ENCODE measurements around the gene TTLL8.
"Not testable (repeated sequence)": the region's sequence is repeated elsewhere in the genome, so short reads cannot be mapped to it uniquely, and the experiment has no call there.

Gene TTLL8

GRCh38 chr22:50000587-50001387 is 57.3 kb downstream of the TTLL8 start:
- DNase-seq, result no peak

DNA sequence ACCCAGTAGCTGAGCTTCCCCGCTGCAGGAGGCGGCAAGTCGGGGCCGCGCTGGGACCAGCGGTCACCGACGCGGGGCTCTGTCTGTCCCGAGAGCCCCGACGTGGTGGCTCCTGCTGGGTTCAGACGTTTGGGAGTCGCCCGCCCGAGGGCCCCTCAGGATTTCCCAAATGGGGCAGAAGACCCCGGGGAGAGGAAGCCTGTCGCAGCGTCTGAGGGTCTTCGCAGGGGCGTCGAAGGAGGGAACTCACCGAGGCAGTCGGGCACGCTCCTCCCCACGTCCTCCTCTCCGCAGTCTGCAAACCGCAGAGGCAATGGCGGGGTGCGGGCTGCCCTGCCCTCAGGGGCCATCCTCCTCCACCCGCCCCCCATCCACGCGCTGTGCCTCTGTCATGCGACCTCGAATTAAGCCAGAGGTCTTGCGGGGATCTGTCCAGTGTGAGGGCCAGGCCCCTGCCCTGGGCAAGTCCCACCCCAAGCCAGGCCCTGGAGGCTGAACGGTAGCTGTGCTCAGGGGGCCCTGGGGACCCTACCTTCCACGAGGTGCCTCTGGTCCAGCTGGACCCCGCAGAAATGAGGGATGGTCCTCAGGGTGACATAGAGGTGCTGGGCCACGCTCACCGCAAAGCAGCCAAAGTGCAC is 58.0 kb downstream of the TTLL8 start:
- no peak for DNase-seq

DNA sequence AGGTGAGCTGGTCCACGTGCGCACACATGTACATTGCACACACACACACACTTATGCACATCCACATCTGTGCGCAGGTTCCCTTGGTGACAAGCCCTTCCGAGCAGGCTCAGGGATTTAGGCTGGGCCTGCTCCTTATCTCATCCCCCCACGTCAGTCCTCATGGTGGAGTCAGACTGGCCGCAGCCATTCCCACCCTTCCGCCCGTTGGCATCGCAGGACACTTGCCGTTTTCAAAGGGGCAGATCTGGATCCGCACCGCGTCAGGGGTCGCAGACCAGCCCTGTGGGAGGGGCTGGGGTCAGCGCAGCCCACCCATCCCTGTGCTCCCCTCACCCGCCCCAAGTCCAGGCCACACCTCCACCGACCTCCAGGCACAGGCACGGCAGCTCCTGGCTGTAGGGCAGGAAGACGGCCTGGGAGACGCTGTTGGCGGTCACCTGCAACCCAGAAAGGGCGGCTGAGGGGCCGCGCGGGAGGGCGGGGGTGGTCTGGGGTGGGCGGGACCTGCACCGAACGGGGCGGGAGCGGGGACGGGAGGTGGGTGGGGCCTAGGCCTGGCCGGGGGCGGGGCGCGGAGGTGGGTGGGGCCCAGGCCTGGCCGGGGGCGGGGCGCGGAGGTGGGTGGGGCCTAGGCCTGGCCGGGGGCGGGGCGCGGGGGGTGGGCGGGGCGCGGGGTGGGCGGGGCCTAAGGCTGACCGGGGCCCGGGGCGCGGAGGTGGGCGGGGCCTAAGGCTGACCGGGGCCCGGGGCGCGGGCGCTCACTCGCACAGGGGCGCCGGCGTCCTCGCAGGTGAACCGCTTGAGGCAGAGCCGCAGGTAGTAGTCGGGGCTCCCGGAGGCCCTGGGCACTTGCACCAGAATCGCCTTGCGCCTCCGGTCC is 58.8 kb downstream of the TTLL8 start:
- DNase-seq, result no peak

- no peak for DNase-seq
Observed at GRCh38 chr22:49998718-49999062, 59.4 kb downstream of the TTLL8 start.

DNA sequence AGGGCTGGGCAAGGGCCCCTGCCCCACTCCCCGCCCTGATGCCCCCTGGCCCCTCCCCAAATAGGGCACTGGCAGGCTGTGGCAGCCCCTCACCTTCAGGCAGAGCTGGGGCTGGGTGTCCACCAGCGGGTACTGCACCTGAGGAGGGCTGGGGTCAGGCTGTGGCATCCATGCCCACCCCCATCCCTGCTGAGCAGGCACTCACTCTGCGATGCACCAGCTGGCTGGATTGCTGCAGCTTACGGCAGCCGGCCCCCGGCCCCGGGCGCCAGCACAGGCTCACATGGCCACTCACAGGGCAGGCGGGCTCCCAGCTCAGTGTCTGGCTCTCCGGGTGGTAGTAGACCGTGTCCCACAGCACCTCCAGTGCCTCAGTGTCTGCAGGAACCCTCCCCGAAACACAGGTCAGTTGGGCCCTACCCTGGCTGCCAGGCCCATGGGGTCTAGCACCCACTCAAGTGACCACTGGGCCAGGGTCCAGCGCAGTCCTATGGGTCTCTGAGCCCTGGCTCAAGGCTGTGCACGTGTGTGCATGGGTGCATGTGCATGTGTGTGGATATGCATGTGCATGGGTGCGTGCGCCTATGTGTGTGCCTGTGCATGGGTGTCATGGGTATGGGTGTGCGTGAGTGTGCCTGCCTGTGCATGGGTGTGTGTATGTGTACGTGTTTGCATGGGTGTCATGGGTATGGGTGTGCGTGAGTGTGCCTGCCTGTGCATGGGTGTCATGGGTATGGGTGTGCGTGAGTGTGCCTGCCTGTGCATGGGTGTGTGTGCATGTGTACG is 60.0 kb downstream of the TTLL8 start:
- DNase-seq, result no peak

DNA sequence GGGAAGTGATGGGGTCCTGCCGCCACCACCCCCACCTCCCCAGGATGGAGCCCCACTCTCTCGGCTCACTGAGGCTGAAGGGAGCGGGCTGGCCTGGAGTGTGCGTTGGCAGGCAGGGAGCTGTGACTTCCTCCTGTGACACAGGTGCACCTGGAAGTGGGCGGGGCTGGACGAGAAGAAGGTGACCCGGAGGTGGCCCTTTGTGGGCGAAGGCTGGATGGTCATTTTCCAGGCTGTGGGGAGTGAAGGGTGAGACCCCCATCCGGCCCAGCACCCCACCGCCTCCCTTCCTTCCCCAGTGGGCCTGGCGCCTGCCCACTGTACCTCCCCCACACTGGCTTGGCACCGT is 60.9 kb downstream of the TTLL8 start:
- no peak for DNase-seq

GRCh38 chr22:49996518-49997250 is 61.4 kb downstream of the TTLL8 start:
- no peak for DNase-seq

GRCh38 chr22:49996119-49996517 is 62.0 kb downstream of the TTLL8 start:
- no peak for DNase-seq

- DNase-seq, result no peak
Observed at GRCh38 chr22:49995361-49996118, 62.6 kb downstream of the TTLL8 start.

DNA sequence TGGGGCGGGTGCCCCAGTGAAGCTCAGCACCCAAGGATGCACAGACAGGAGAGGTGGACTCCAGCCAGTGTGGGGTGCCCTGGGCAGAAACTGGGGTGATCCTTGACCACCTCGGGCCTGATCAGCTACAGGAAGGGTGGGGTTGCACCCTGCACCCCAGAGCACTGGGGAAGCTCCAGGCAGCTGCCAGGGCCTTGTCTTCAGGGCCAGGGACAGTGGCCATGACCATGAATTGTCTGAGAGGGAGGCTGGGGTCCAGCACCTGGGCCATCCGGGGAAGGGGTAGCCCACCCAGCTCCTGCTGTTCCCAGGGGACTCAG is 63.1 kb downstream of the TTLL8 start:
- DNase-seq, result no peak

DNA sequence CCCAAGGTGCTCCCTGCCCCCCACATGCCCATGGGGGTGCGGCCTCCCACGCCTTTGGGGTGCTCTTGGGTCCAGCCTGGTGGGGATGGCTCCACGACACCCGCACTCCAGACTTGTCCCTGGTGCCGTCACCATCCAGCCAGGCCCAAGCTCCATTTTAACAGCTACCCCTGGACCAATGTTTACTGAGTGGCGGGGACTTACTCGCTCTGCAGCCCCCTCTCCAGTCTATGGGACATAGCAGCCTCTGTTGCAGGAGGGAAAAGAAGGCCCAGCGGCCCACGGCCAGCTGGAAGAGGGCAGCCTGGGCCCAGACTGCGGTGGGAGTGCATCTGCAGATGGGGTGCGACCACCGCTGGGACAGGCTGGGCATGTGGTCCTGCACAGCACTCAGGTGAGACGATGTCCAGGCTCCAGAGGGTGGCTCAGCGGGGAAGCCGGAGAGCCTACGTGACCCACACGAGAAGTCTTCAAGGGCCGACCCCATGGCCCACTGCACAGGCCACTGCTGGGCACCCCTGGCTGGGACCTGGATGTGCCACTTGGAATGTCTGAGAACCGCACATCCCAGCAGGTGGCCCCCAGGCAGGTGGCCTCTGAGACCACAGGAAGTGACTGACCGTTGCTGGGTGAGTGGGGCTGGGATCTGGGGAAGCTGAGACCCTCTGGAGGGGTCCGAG is 63.6 kb downstream of the TTLL8 start:
- DNase-seq, result no peak

GRCh38 chr22:49993649-49994360 is 64.3 kb downstream of the TTLL8 start:
- no peak for DNase-seq

- no peak for DNase-seq
Observed at GRCh38 chr22:49992921-49993648, 65.0 kb downstream of the TTLL8 start.

- DNase-seq, result no peak
Observed at GRCh38 chr22:49991907-49992533, 66.1 kb downstream of the TTLL8 start.

GRCh38 chr22:49991167-49991566 is 66.9 kb downstream of the TTLL8 start:
- no peak for DNase-seq

DNA sequence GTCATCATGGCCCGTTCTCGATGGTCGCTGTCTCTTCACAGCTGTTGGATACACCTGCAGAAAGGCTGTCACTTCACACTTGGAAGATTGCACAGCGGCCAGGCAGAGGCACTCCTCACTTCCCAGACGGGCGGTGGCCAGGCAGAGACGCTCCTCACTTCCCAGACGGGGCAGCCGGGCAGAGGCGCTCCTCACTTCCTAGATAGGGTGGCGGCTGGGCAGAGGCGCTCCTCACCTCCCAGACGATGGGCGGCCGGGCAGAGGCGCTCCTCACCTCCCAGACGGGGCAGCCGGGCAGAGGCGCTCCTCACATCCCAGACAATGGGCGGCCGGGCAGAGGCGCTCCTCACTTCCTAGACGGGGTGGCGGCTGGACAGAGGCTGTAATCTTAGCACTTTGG is 68.3 kb downstream of the TTLL8 start:
- not testable (repeated sequence) for DNase-seq

DNA sequence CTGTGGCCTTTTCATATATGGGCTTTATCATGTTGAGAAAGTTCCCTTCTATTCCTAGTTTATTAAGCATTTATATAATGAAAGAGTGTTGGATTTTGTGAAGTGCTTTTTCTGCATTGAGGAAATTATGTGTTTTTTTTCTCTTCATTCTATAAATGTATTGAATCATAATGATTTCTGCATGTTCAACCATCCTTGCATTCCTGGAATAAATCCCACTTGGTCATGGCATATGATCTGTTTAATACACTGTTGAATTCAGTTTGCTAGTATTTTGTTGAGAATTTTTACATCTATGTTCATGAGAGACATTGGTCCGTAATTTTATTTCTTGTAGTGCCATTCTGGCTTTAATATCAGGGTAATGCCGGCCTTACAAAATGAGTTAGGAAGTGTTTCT is 71.8 kb downstream of the TTLL8 start:
- no peak for DNase-seq

DNA sequence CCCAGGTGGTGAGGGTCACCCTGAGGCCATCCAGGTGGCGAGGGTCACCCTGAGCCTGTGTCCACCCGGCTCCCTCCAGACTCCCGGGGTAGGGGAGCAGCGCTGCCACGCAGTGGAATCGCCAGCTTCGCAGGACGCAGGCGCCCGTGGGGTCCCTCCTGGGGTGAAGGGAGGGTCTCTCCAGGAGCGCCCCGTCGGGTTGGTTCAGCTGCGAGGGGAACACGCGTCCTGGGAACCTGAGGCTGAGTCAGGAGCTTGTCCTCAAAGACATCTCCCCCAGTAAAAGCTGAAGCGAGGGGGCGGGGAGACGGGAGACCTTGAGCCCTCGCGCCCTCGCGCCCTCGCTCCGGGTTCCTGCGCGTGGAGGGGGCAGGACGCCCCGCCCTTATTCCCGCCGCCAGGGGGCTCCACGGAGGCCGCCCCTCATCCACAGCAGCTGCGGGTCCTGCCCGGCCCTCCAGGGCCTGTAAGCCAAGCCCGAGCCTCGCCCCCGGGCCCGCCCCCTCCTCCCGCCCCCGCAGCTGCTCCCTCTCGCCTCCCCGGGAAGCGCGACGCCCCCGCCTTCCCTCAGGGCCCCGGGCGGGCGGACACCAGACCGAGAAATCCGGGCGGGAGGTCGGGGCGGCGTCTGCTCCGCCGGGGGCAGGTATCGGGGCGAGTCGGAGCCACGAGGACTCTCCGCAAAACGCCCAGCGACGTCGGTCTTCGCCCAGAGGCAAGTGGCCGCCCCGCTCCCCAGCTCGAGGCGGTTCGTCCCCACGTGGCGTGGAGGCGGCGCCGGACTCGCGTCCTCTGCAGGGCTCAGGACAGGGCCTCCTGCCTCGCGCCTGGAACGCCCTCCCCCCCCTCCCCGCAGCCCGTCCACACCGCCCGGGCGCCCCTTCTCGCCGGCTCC is 74.7 kb downstream of the TTLL8 start:
- DNase-seq, result no peak

All from right hindlimb (tissue), 1 donor.